ENCODE results near the gene CD81. TPM values are rescaled to one million over a fixed set of nuclear protein-coding genes. Genes with fewer than 3 reads are reported as not detected.

Gene CD81
- total RNA-seq, 3 donors from 2014 or later (not counting 1 experiment from before 2014, with no cell fraction given) = 263 to 292 (median 263) TPM

DNA sequence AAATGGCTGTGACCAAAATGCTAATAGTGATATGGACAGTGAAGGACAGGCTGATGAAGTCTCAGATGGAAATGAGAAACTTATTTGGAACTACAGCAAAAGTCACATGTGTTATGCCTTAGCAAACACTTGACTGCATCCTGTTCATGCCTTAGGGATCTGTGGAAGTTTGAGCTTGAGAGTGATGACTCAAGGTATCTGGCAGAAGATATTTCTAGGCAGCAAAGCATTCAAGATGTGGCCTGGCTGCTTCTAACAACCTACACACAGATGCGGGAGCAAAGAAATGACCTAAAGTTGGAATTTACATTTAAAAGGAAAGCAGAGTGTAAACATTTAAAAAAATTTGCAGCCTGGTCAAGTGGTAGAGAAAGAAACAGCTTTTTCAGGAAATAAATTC lies 28.1 kb upstream of the CD81 start:
- H3K4me3 ChIP-seq (ENCODE audit: low read length) = no peak overlapping the region
- ATAC-seq (no peak), DNase-seq (no peak)
- TF ChIP-seq, protein P1, sequence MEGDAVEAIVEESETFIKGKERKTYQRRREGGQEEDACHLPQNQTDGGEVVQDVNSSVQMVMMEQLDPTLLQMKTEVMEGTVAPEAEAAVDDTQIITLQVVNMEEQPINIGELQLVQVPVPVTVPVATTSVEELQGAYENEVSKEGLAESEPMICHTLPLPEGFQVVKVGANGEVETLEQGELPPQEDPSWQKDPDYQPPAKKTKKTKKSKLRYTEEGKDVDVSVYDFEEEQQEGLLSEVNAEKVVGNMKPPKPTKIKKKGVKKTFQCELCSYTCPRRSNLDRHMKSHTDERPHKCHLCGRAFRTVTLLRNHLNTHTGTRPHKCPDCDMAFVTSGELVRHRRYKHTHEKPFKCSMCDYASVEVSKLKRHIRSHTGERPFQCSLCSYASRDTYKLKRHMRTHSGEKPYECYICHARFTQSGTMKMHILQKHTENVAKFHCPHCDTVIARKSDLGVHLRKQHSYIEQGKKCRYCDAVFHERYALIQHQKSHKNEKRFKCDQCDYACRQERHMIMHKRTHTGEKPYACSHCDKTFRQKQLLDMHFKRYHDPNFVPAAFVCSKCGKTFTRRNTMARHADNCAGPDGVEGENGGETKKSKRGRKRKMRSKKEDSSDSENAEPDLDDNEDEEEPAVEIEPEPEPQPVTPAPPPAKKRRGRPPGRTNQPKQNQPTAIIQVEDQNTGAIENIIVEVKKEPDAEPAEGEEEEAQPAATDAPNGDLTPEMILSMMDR (IDR thresholded peaks at IDR 0.05) = no peak
- no peaks in the 10 kb centered on the region for H3K4me1 ChIP-seq (ENCODE audit: control insufficient read depth, insufficient read depth, low read length)
- no peak overlapping the region for H3K27ac Mint-ChIP-seq
- H3K4me1 Mint-ChIP-seq = no peaks in the 10 kb centered on the region
- no CpG with 5 or more reads among the region's 1 CpG for WGBS (ENCODE audit: insufficient coverage)
- H3K9me3 Mint-ChIP-seq = no peaks in the 10 kb centered on the region
- intact Hi-C loops (cut with micrococcal nuclease) = no loop called here
- no peak overlapping the region for H3K4me3 Mint-ChIP-seq
- no peaks in the 10 kb centered on the region for H3K27me3 ChIP-seq (ENCODE audit: control insufficient read depth, insufficient read depth, low read length)
- H3K27me3 Mint-ChIP-seq (ENCODE audit: low read depth in 2 of 2) = peaks cover 0 to 2% of the 10 kb centered on the region in 2 donors
- no peaks in the 10 kb centered on the region for H3K36me3 ChIP-seq (ENCODE audit: control insufficient read depth, insufficient read depth, low read length)
- peaks cover 9% of the 10 kb centered on the region for H3K9me3 ChIP-seq (ENCODE audit: control insufficient read depth, insufficient read depth, low read length)
- H3K36me3 Mint-ChIP-seq = no peaks in the 10 kb centered on the region
- no peak overlapping the region for H3K27ac ChIP-seq (ENCODE audit: low read length)

DNA sequence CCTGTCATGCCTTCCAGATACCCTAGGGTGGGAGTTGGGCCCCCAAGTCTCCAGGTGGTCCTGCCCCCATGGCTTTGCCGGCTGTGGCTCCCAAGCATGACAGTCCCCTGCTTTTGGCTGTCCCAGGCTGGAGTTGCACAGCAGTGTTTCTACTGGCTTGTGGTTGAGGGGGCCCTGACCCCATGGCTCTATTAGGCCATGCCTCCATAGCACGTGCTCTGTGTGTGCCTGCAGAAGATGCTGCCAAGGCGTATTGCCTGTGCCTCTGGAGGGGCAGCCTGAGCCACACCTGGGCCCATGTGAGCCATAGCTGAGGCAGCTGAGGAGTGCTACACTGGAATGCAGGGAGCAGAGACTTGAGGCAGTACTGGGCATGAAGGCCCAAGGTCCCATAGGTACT lies 25.4 kb upstream of the CD81 start:
- H3K36me3 Mint-ChIP-seq = no peaks in the 10 kb centered on the region
- 76% methylated on average over 3 of the region's 3 CpGs for WGBS (ENCODE audit: insufficient coverage)
- intact Hi-C loops (cut with micrococcal nuclease) = no loop called here
- ATAC-seq = no peak
- no peak for DNase-seq
- no peak overlapping the region for H3K4me3 Mint-ChIP-seq
- Histone ChIP-seq H3K36me3 (ENCODE audit: control insufficient read depth, insufficient read depth, low read length) (no peaks in the 10 kb centered on the region), H3K4me3 (ENCODE audit: low read length) (no peak overlapping the region), H3K27me3 (ENCODE audit: control insufficient read depth, insufficient read depth, low read length) (no peaks in the 10 kb centered on the region), H3K27ac (ENCODE audit: low read length) (no peak overlapping the region), H3K4me1 (ENCODE audit: control insufficient read depth, insufficient read depth, low read length) (no peaks in the 10 kb centered on the region), H3K9me3 (ENCODE audit: control insufficient read depth, insufficient read depth, low read length) (peaks cover 9% of the 10 kb centered on the region)
- H3K4me1 Mint-ChIP-seq = no peaks in the 10 kb centered on the region
- peaks cover 0 to 2% of the 10 kb centered on the region in 2 donors for H3K27me3 Mint-ChIP-seq (ENCODE audit: low read depth in 2 of 2)
- TF ChIP-seq, protein P1 (IDR thresholded peaks at IDR 0.05) = no peak
- no peaks in the 10 kb centered on the region for H3K9me3 Mint-ChIP-seq
- H3K27ac Mint-ChIP-seq = no peak overlapping the region

DNA sequence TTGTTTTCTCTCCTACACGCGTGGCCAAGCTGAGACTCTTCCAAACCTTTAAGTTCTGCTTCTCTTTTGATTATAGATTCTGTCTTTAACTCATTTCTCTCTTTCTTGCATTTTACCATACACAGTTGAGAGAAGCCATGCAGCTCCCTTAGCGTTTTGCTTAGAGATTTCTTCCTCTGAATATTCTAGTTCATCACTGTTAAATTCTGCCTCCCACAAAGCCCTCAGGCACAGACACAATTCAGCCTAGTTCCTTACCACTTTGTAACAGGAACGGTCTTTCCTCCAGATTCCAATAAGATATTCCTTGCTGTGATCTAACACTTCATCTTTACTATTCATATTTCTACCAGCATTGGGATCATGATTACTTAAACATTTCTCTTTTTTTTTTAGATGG lies 24.7 kb upstream of the CD81 start:
- Histone ChIP-seq H3K27ac (ENCODE audit: low read length) (no peak overlapping the region), H3K4me3 (ENCODE audit: low read length) (no peak overlapping the region), H3K27me3 (ENCODE audit: control insufficient read depth, insufficient read depth, low read length) (no peaks in the 10 kb centered on the region), H3K4me1 (ENCODE audit: control insufficient read depth, insufficient read depth, low read length) (no peaks in the 10 kb centered on the region), H3K36me3 (ENCODE audit: control insufficient read depth, insufficient read depth, low read length) (no peaks in the 10 kb centered on the region), H3K9me3 (ENCODE audit: control insufficient read depth, insufficient read depth, low read length) (peaks cover 9% of the 10 kb centered on the region)
- 95% methylated on average over 4 of the region's 4 CpGs for whole genome bisulfite sequencing (ENCODE audit: insufficient coverage)
- Mint-ChIP-seq H3K4me3 (no peak overlapping the region), H3K36me3 (no peaks in the 10 kb centered on the region), H3K27me3 (ENCODE audit: low read depth in 2 of 2) (peaks cover 0 to 2% of the 10 kb centered on the region in 2 donors), H3K27ac (no peak overlapping the region), H3K4me1 (no peaks in the 10 kb centered on the region), H3K9me3 (no peaks in the 10 kb centered on the region)
- ATAC-seq = no peak
- no peak for DNase-seq
- intact Hi-C loops (cut with micrococcal nuclease) = no loop called here
- TF ChIP-seq, protein P1 (IDR thresholded peaks at IDR 0.05) = no peak

DNA sequence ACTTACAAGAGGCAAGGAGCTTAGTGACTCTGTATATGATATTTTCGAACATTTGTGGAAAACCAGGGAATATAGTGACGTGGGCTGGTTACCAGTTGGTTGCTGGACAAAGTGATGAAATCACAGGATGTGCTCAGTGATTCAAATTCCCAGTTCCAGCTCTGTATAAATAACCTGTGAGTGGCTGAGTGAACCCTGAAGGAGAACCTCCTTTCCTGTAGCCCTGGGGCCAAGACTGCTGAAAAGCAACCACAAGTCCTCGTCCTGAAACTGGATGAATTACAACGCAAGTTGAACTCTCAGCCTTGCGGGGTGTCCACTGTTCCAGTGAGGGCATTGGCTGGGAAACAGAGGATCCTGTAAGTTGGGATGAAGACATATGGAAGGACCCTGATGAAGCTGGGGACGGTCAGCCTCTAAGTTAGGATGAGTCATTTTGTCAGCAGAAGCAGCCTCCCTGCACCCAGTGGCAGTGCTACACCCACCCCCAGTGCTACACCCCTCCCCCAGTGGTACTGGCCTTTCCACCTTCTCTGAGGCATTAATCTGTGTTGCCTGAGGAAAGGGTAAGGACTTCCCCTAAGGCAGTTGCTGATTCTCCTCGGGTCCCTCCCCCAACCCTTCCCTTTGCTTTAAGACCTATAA lies 22.0 kb upstream of the CD81 start:
- intact Hi-C loops (cut with micrococcal nuclease) = no loop called here
- Histone ChIP-seq H3K4me3 (ENCODE audit: low read length) (no peak overlapping the region), H3K36me3 (ENCODE audit: control insufficient read depth, insufficient read depth, low read length) (no peaks in the 10 kb centered on the region), H3K9me3 (ENCODE audit: control insufficient read depth, insufficient read depth, low read length) (no peaks in the 10 kb centered on the region), H3K27me3 (ENCODE audit: control insufficient read depth, insufficient read depth, low read length) (no peaks in the 10 kb centered on the region), H3K4me1 (ENCODE audit: control insufficient read depth, insufficient read depth, low read length) (no peaks in the 10 kb centered on the region), H3K27ac (ENCODE audit: low read length) (no peak overlapping the region)
- Mint-ChIP-seq H3K27me3 (ENCODE audit: low read depth in 2 of 2) (peaks cover 0 to 2% of the 10 kb centered on the region in 2 donors), H3K36me3 (no peaks in the 10 kb centered on the region), H3K9me3 (no peaks in the 10 kb centered on the region), H3K4me3 (no peak overlapping the region), H3K4me1 (no peaks in the 10 kb centered on the region), H3K27ac (no peak overlapping the region)
- TF ChIP-seq, protein P1 (IDR thresholded peaks at IDR 0.05) = no peak
- DNase-seq (no peak), ATAC-seq (no peak)
- 82% methylated on average over 7 of the region's 7 CpGs for WGBS (ENCODE audit: insufficient coverage)

Data from natural killer cell (primary cell).